ENCODE measurements around the gene LMF1. TPM values are rescaled to one million over a fixed set of nuclear protein-coding genes. Genes with fewer than 3 reads are reported as not detected.
"Not testable (repeated sequence)": the region's sequence is repeated elsewhere in the genome, so short reads cannot be mapped to it uniquely, and the experiment has no call there.

Gene LMF1
- total RNA-seq, 2 donors from 2014 or later = 86.1 to 87.5 TPM

DNA sequence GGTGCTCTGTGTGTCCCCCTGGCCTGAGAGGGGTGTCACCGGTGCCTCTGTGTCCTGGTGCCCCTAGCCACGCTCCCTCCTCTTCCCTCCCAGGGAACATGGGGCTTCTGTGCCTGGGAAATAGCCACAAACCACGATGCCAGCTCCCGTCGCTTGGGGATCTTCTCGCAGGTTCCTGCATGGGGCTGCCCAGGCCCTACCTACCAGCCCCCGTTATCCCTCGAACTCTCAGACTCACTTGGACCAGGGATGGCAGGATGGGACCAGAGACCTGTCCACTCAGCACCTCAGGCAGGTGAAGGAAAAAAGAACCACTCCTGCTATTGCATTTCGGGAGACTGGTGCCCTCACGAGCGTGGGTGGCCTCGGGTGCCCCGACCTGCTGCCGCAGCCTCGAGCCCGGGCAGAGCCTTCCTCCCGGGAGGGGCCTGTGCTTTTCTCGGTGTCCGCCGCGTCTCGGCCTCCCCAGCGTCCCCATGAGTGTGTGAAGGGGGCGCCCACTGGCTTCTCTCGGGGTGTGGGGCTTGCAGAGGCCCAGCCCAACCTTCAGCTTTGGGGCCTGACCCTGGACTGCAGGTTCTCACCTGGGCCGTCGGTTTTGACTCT lies 129.2 kb downstream of the LMF1 start:
- intact Hi-C loops (cut with DNase I) = no loop called here
- H3K36me3 ChIP-seq = no peaks in the 10 kb centered on the region
- H3K27me3 ChIP-seq (replicated peaks; ENCODE audit: insufficient read depth) = no peaks in the 10 kb centered on the region
- WGBS = 77% methylated on average over 27 of the region's 27 CpGs
- TF ChIP-seq POLR2AphosphoS5 (IDR thresholded peaks at IDR 0.05) = no peak
- TF ChIP-seq CTCF (IDR thresholded peaks at IDR 0.05) = no peak
- TF ChIP-seq POLR2A (IDR thresholded peaks at IDR 0.05) = no peak
- H3K27ac ChIP-seq = no peak overlapping the region
- H3K4me3 ChIP-seq = no peak overlapping the region
- no peaks in the 10 kb centered on the region for H3K4me1 ChIP-seq (replicated peaks)
- no peak for DNase-seq (ENCODE audit: low spot score)
- H3K9me3 ChIP-seq = no peaks in the 10 kb centered on the region

- no peaks in the 10 kb centered on the region for H3K36me3 ChIP-seq
- no peaks in the 10 kb centered on the region for H3K4me1 ChIP-seq (replicated peaks)
- no peaks in the 10 kb centered on the region for H3K27me3 ChIP-seq (replicated peaks; ENCODE audit: insufficient read depth)
- WGBS = 73% methylated on average over 34 of the region's 34 CpGs
- no peak overlapping the region for H3K4me3 ChIP-seq
- DNase-seq (ENCODE audit: low spot score) = no peak
- intact Hi-C loops (cut with DNase I) = no loop called here
- no peaks in the 10 kb centered on the region for H3K9me3 ChIP-seq
- TF ChIP-seq POLR2AphosphoS5 (IDR thresholded peaks at IDR 0.05) (no peak), POLR2A (IDR thresholded peaks at IDR 0.05) (no peak), CTCF (IDR thresholded peaks at IDR 0.05) (no peak)
- no peak overlapping the region for H3K27ac ChIP-seq
These were observed 130.0 kb downstream of the LMF1 start for GRCh38 chr16:840561-841454.

DNA sequence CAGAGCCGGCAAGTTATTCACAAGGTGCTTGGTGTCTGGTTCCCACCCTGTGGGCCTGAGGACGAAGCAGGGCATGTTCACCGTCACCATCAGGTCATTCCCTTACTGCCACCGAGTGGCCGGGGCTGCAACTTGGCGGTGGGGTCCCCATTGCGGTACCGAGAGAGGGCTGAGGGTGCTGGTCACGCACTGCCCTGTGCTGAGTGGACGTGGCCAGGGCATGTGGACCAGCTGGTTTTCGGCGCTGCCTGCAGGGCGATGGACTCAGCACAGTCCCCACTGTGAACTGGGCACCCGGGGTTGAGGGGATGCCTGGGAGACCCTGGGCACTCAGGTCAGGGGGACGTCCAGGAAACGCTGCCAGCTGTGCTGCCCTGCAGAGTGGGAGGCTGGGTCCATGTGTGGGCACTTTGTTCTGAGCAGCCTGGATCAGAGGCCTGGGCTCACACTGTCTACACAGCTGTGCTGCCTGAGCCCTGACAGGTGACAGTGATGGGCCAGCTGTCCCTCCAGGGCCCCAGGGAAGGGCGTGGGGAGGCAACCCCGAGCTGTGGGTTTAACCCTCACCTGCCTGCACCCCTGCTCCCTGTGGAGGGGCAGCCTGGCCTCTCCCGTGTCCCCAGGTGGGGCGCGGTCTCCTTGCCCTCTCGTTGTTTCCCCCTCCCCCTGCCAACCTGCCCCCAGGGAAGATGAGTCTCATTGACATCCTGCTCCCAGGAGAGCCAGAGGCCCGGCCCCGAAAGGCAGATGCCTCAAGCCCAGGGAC lies 131.0 kb downstream of the LMF1 start:
- H3K27me3 ChIP-seq (replicated peaks; ENCODE audit: insufficient read depth) = no peaks in the 10 kb centered on the region
- DNase-seq (ENCODE audit: low spot score) = no peak
- no peaks in the 10 kb centered on the region for H3K36me3 ChIP-seq
- H3K4me1 ChIP-seq (replicated peaks) = no peaks in the 10 kb centered on the region
- intact Hi-C loops (cut with DNase I) = no loop called here
- WGBS = 59% methylated on average over 20 of the region's 24 CpGs
- no peak overlapping the region for H3K4me3 ChIP-seq
- TF ChIP-seq POLR2A (IDR thresholded peaks at IDR 0.05) (no peak), POLR2AphosphoS5 (IDR thresholded peaks at IDR 0.05) (no peak), CTCF (IDR thresholded peaks at IDR 0.05) (no peak)
- H3K9me3 ChIP-seq = no peaks in the 10 kb centered on the region
- H3K27ac ChIP-seq = no peak overlapping the region

DNA sequence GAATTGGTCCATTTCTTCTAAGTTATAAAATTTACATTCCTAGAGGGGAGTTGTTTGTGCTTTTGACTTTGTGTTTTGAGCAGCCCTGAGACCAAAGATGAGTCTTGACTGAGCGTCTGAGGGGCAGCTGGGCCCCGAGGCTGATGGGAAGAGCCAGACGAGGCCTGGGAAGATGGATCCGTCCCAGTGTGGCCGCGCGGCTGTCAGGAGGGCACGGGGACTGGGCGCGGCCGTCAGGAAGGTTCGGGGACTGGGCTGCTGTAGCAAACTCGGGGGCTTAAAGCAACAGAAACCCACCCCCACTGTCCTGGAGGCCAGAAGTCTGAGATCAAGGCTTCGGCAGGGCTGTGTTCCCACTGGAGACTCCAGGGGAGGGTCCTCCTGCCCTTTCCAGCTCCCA lies 132.0 kb downstream of the LMF1 start:
- no peak for DNase-seq (ENCODE audit: low spot score)
- intact Hi-C loops (cut with DNase I) = no loop called here
- no peak for TF ChIP-seq CTCF (IDR thresholded peaks at IDR 0.05)
- no peak for TF ChIP-seq POLR2A (IDR thresholded peaks at IDR 0.05)
- no peak for TF ChIP-seq POLR2AphosphoS5 (IDR thresholded peaks at IDR 0.05)
- no peak overlapping the region for H3K27ac ChIP-seq
- H3K4me1 ChIP-seq (replicated peaks) = no peaks in the 10 kb centered on the region
- H3K9me3 ChIP-seq = no peaks in the 10 kb centered on the region
- 77% methylated on average over 14 of the region's 14 CpGs for WGBS
- no peaks in the 10 kb centered on the region for H3K27me3 ChIP-seq (replicated peaks; ENCODE audit: insufficient read depth)
- H3K36me3 ChIP-seq = no peaks in the 10 kb centered on the region
- no peak overlapping the region for H3K4me3 ChIP-seq

- 92% methylated on average over 3 of the region's 3 CpGs for WGBS
- H3K27me3 ChIP-seq (replicated peaks; ENCODE audit: insufficient read depth); H3K36me3 ChIP-seq; DNase-seq (ENCODE audit: low spot score); H3K9me3 ChIP-seq; H3K4me3 ChIP-seq; H3K27ac ChIP-seq; intact Hi-C loops (cut with DNase I); H3K4me1 ChIP-seq (replicated peaks): not testable (repeated sequence)
These were observed 134.0 kb downstream of the LMF1 start for GRCh38 chr16:836822-837221.

Data from prostate gland (tissue), 2 donors.